Liver (tissue), 9 donors: ENCODE results near the gene SLC38A4. TPM values are rescaled to one million over a fixed set of nuclear protein-coding genes. Genes with fewer than 3 reads are reported as not detected.
A peak's percentile ranks its signal among the peaks of the same experiment; 100 is the strongest.

Experiments used
- DNase-seq: peaks from one replicate; pipeline ENCODE4 v3.0.0-alpha.2; 2017; ENCODE audit warnings: low spot score
- H3K27ac ChIP-seq, 2 donors: one replicate each; pipeline ENCODE4 v1.7.0; 2013; ENCODE audit warnings: inconsistent platforms in 2 of 2, low read length in 2 of 2, control low read depth in 1 of 2, low read depth in 1 of 2, mild to moderate bottlenecking in 1 of 2
- H3K27me3 ChIP-seq, 4 donors: one replicate each; pipeline versions ENCODE4 v1.6.1 to v1.7.0; 2013; ENCODE audit warnings: low read length in 3 of 4, inconsistent platforms in 1 of 4, mild to moderate bottlenecking in 1 of 4, moderate library complexity in 1 of 4; ENCODE audit not compliant: control insufficient read depth in 4 of 4, insufficient read depth in 4 of 4
- H3K36me3 ChIP-seq, 4 donors: one replicate each; pipeline versions ENCODE4 v1.6.1 to v1.7.0; 2013; ENCODE audit warnings: low read length in 3 of 4, mild to moderate bottlenecking in 3 of 4, low read depth in 1 of 4, moderate library complexity in 1 of 4; ENCODE audit not compliant: control insufficient read depth in 4 of 4, insufficient read depth in 3 of 4
- H3K4me1 ChIP-seq, 4 donors: one replicate each; pipeline versions ENCODE4 v1.6.1 to v1.7.0; 2013; ENCODE audit warnings: low read length in 3 of 4, mild to moderate bottlenecking in 3 of 4, moderate library complexity in 1 of 4; ENCODE audit not compliant: control insufficient read depth in 4 of 4, insufficient read depth in 4 of 4
- H3K4me3 ChIP-seq, 3 donors: one replicate each; pipeline versions ENCODE4 v1.6.1 to v1.7.0; 2013; ENCODE audit warnings: low read length in 3 of 3, control low read depth in 1 of 3, low read depth in 1 of 3, mild to moderate bottlenecking in 1 of 3
- H3K9ac ChIP-seq, 2 donors: one replicate each; pipeline ENCODE4 v1.7.0; 2013; ENCODE audit warnings: low read length in 2 of 2, mild to moderate bottlenecking in 2 of 2, moderate library complexity in 2 of 2, control low read depth in 1 of 2, low read depth in 1 of 2
- H3K9me3 ChIP-seq, 4 donors: one replicate each; pipeline versions ENCODE4 v1.6.1 to v1.7.0; 2013; ENCODE audit warnings: low read length in 3 of 4; ENCODE audit not compliant: control insufficient read depth in 4 of 4
- EGR1 ChIP-seq, 2 donors: IDR thresholded peaks; 2 replicates each; pipeline ENCODE4 v1.6.1; 2016 to 2018; ENCODE audit warnings: antibody characterized with exemption in 2 of 2, low read depth in 2 of 2
- FOXA1 ChIP-seq: IDR thresholded peaks from 2 replicates; pipeline ENCODE4 v1.6.1; 2016; ENCODE audit warnings: antibody characterized with exemption
- FOXA2 ChIP-seq: IDR thresholded peaks from 2 replicates; pipeline ENCODE4 v1.6.1; 2016; ENCODE audit warnings: antibody characterized with exemption
- GABPA ChIP-seq, 2 donors: IDR thresholded peaks in 1 of 2; conservative IDR thresholded peaks in 1 of 2; 2 replicates each; pipeline ENCODE4 v1.6.1; 2016; ENCODE audit warnings: antibody characterized with exemption in 2 of 2, mild to moderate bottlenecking in 1 of 2, moderate library complexity in 1 of 2
- HNF4A ChIP-seq, 2 donors: conservative IDR thresholded peaks; 2 replicates each; pipeline ENCODE4 v1.6.1; 2016; ENCODE audit warnings: antibody characterized with exemption in 2 of 2, mild to moderate bottlenecking in 2 of 2
- HNF4G ChIP-seq: IDR thresholded peaks from 2 replicates; pipeline ENCODE4 v1.6.1; 2016; ENCODE audit warnings: antibody characterized with exemption
- JUND ChIP-seq, 2 donors: IDR thresholded peaks; 2 replicates each; pipeline ENCODE4 v1.6.1; 2016; ENCODE audit warnings: antibody characterized with exemption in 2 of 2
- NR2F2 ChIP-seq: IDR thresholded peaks from 2 replicates; pipeline ENCODE4 v1.6.1; 2016; ENCODE audit warnings: antibody characterized with exemption
- RAD21 ChIP-seq, 2 donors: IDR thresholded peaks; 2 replicates each; pipeline ENCODE4 v1.6.1; 2016; ENCODE audit warnings: antibody characterized with exemption in 2 of 2, mild to moderate bottlenecking in 2 of 2
- RXRA ChIP-seq, 2 donors: IDR thresholded peaks; 2 replicates each; pipeline ENCODE4 v1.6.1; 2017 to 2018; ENCODE audit warnings: antibody characterized with exemption in 2 of 2, mild to moderate bottlenecking in 1 of 2
- SP1 ChIP-seq: IDR thresholded peaks from 2 replicates; pipeline ENCODE4 v1.6.1; 2018; ENCODE audit warnings: antibody characterized with exemption, mild to moderate bottlenecking
- TAF1 ChIP-seq: conservative IDR thresholded peaks from 2 replicates; pipeline ENCODE4 v1.6.1; 2016; ENCODE audit warnings: antibody characterized with exemption, mild to moderate bottlenecking
- YY1 ChIP-seq: IDR thresholded peaks from 2 replicates; pipeline ENCODE4 v1.6.1; 2016; ENCODE audit warnings: antibody characterized with exemption, mild to moderate bottlenecking
- WGBS: extraction: QIAGEN DNeasy Blood & Tissue Kit; methylation state at CpG from one replicate; pipeline ENCODE4 v1.1.7; 2013; 5-methylcytosine and 5-hydroxymethylcytosine counted together
- polyA plus RNA-seq, 2 donors: library from polyadenylated mRNA; stranded (reverse) in 1 of 2; unstranded in 1 of 2; fragments of 200-250 nt in 1 of 2; fragments of >200 nt in 1 of 2; fragmentation: Nextera tagmentation in 1 of 2; extraction: Ambion mirVana in 1 of 2; gene quantifications; one replicate each; pipeline versions ENCODE4 v1.2.1 to v1.2.3, GENCODE V29; 2013 to 2015
- total RNA-seq, 2 donors: library from RNA; depleted of rRNA; stranded (reverse); fragments of >200 nt; gene quantifications; one replicate each; pipeline ENCODE4 v1.2.3, GENCODE V29; 2014
- TF ChIP-seq, protein P1 (sequence below): IDR thresholded peaks from 2 replicates; pipeline ENCODE4 v1.6.1; 2016; ENCODE audit warnings: antibody characterized with exemption, mild to moderate bottlenecking
- TF ChIP-seq, protein P2 (sequence below): fragments of 150-350 bp; IDR thresholded peaks from 2 replicates; pipeline ENCODE4 v1.5.1; 2017; ENCODE audit warnings: improper control_type of control experiment, low read depth, low read length; ENCODE audit not compliant: missing input control
- TF ChIP-seq, protein P3 (sequence below): IDR thresholded peaks from 2 replicates; pipeline ENCODE4 v1.6.1; 2016; ENCODE audit warnings: antibody characterized with exemption
- TF ChIP-seq, protein P4 (sequence below): IDR thresholded peaks from 2 replicates; pipeline ENCODE4 v1.6.1; 2016; ENCODE audit warnings: antibody characterized with exemption
- donor health status: healthy.
- donor health status: healthy.
- donor health status: healthy.
- donor health status: healthy.
- donor health status: healthy.

The SLC38A4 gene
- total and polyA plus RNA-seq, 4 donors = 92.0 to 389 (median 169) TPM

DNA sequence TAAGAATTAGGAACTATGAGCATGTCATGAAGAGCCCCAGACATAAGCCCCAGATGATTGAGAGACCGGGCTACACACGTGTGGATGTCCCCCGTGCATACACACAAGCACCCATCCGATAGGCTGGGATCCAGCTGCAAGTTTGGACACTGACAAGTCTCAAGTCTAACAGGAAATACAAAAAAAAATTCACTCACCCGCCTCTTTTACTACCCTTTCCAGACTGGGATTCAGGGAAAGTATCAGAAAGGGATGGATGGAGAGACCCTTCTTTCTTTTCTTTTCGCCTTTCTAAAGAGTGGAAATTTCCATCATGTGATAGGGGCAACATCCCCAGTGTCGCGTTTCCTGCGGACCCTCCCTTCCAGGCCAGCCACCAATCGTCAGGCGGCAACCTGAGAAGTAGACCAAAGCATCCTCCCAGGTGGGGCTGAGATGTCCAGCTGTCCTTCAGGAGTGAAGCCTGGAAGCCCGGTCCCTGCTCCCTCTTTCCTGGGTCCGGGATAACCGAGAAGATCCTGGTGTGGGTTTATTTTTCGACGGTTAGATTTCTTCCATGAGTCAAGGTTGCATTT lies 6.4 kb upstream of the SLC38A4 start:
- no peaks in the 10 kb centered on the region for H3K27me3 ChIP-seq
- H3K4me3 ChIP-seq = peak overlapping the region; percentile 62 to 85 (median 73)
- peak in 1 of 2 donors; percentile 12 for TF ChIP-seq RAD21 (IDR thresholded peaks at IDR 0.05)
- peak; percentile 5 to 54 for TF ChIP-seq RXRA (IDR thresholded peaks at IDR 0.05)
- no peak for TF ChIP-seq YY1
- peak; percentile 28 to 52 for TF ChIP-seq HNF4A (conservative IDR thresholded peaks at IDR 0.05)
- peak; percentile 27 for TF ChIP-seq SP1
- no peaks in the 10 kb centered on the region for H3K9me3 ChIP-seq
- H3K27ac ChIP-seq = peak overlapping the region; percentile 76 to 85
- peak overlapping the region in 1 of 2 donors; percentile 4 for H3K9ac ChIP-seq
- no peaks in the 10 kb centered on the region for H3K36me3 ChIP-seq
- H3K4me1 ChIP-seq = peaks cover 1 to 25% (median 16%) of the 10 kb centered on the region in 4 donors
- DNase-seq = peak; percentile 54
- WGBS = 21% methylated on average over 16 of the region's 16 CpGs

DNA sequence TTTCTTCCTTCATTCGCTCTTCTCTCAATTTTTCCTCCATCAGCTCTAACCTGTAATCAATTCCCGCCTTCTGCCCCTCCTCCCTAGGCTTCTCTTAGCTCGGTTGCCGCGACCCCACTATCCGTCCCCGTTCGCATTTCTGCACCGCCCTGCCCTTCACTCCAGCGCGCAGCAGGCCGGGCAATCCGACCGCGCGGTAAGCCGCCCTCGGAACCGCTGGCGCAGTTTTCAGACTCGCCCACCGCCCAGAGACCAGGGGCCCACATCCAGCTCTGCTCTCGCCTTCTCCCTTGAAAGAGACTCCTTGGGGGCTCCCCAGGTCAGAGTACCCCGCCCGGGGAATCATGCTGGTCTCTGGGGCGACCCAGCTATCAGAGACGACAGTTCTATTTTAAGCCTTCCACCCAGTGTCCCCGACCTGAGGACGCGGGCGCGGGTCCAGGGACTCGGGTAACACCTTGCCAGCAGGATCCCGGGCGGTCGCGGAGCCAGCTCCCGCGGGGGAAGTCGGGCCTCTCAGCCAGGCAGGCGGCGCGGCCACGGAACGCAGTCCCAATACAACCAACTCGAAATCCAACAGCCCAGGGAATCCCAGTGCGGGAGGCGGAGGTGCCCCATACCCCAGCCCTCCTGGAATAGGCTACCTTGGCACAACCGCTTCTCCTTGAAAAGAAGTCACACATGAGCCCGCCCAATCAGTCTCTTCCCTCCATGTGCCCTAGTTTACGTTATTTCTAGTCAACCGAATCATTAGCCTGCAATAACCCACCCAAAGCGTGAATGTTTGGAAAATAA lies 5.7 kb upstream of the SLC38A4 start:
- Histone ChIP-seq H3K9me3 (no peaks in the 10 kb centered on the region), H3K4me1 (peaks cover 1 to 29% (median 16%) of the 10 kb centered on the region in 4 donors), H3K4me3 (peak overlapping the region; percentile 62 to 85 (median 73)), H3K27me3 (no peaks in the 10 kb centered on the region), H3K9ac (peak overlapping the region; percentile 4 to 47), H3K36me3 (no peaks in the 10 kb centered on the region), H3K27ac (peak overlapping the region; percentile 76 to 85)
- peak; percentile 5 for TF ChIP-seq YY1
- TF ChIP-seq FOXA2 = no peak
- TF ChIP-seq, protein P1, sequence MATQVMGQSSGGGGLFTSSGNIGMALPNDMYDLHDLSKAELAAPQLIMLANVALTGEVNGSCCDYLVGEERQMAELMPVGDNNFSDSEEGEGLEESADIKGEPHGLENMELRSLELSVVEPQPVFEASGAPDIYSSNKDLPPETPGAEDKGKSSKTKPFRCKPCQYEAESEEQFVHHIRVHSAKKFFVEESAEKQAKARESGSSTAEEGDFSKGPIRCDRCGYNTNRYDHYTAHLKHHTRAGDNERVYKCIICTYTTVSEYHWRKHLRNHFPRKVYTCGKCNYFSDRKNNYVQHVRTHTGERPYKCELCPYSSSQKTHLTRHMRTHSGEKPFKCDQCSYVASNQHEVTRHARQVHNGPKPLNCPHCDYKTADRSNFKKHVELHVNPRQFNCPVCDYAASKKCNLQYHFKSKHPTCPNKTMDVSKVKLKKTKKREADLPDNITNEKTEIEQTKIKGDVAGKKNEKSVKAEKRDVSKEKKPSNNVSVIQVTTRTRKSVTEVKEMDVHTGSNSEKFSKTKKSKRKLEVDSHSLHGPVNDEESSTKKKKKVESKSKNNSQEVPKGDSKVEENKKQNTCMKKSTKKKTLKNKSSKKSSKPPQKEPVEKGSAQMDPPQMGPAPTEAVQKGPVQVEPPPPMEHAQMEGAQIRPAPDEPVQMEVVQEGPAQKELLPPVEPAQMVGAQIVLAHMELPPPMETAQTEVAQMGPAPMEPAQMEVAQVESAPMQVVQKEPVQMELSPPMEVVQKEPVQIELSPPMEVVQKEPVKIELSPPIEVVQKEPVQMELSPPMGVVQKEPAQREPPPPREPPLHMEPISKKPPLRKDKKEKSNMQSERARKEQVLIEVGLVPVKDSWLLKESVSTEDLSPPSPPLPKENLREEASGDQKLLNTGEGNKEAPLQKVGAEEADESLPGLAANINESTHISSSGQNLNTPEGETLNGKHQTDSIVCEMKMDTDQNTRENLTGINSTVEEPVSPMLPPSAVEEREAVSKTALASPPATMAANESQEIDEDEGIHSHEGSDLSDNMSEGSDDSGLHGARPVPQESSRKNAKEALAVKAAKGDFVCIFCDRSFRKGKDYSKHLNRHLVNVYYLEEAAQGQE = no peak
- TF ChIP-seq, protein P2, sequence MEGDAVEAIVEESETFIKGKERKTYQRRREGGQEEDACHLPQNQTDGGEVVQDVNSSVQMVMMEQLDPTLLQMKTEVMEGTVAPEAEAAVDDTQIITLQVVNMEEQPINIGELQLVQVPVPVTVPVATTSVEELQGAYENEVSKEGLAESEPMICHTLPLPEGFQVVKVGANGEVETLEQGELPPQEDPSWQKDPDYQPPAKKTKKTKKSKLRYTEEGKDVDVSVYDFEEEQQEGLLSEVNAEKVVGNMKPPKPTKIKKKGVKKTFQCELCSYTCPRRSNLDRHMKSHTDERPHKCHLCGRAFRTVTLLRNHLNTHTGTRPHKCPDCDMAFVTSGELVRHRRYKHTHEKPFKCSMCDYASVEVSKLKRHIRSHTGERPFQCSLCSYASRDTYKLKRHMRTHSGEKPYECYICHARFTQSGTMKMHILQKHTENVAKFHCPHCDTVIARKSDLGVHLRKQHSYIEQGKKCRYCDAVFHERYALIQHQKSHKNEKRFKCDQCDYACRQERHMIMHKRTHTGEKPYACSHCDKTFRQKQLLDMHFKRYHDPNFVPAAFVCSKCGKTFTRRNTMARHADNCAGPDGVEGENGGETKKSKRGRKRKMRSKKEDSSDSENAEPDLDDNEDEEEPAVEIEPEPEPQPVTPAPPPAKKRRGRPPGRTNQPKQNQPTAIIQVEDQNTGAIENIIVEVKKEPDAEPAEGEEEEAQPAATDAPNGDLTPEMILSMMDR = no peak
- TF ChIP-seq RXRA (IDR thresholded peaks at IDR 0.05) = peak in 1 of 2 donors; percentile 22
- TF ChIP-seq, protein P3, sequence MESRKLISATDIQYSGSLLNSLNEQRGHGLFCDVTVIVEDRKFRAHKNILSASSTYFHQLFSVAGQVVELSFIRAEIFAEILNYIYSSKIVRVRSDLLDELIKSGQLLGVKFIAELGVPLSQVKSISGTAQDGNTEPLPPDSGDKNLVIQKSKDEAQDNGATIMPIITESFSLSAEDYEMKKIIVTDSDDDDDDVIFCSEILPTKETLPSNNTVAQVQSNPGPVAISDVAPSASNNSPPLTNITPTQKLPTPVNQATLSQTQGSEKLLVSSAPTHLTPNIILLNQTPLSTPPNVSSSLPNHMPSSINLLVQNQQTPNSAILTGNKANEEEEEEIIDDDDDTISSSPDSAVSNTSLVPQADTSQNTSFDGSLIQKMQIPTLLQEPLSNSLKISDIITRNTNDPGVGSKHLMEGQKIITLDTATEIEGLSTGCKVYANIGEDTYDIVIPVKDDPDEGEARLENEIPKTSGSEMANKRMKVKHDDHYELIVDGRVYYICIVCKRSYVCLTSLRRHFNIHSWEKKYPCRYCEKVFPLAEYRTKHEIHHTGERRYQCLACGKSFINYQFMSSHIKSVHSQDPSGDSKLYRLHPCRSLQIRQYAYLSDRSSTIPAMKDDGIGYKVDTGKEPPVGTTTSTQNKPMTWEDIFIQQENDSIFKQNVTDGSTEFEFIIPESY = no peak
- no peak for TF ChIP-seq HNF4A (conservative IDR thresholded peaks at IDR 0.05)
- TF ChIP-seq, protein P4, sequence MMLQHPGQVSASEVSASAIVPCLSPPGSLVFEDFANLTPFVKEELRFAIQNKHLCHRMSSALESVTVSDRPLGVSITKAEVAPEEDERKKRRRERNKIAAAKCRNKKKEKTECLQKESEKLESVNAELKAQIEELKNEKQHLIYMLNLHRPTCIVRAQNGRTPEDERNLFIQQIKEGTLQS = no peak
- no peak for TF ChIP-seq HNF4G
- no peak for TF ChIP-seq FOXA1
- no peak for TF ChIP-seq EGR1 (IDR thresholded peaks at IDR 0.05; ENCODE audit: low read depth in 2 of 2)
- TF ChIP-seq JUND (IDR thresholded peaks at IDR 0.05) = no peak
- TF ChIP-seq RAD21 (IDR thresholded peaks at IDR 0.05) = peak in 1 of 2 donors; percentile 25
- no peak for TF ChIP-seq TAF1
- no peak for TF ChIP-seq NR2F2
- TF ChIP-seq GABPA (IDR thresholded peaks at IDR 0.05 in 1 of 2, conservative IDR thresholded peaks at IDR 0.05 in 1 of 2) = no peak
- TF ChIP-seq SP1 = no peak
- no peak for DNase-seq
- 2% methylated on average over 53 of the region's 53 CpGs for WGBS
